ENCODE measurements around the gene SERPINA10.

DNA sequence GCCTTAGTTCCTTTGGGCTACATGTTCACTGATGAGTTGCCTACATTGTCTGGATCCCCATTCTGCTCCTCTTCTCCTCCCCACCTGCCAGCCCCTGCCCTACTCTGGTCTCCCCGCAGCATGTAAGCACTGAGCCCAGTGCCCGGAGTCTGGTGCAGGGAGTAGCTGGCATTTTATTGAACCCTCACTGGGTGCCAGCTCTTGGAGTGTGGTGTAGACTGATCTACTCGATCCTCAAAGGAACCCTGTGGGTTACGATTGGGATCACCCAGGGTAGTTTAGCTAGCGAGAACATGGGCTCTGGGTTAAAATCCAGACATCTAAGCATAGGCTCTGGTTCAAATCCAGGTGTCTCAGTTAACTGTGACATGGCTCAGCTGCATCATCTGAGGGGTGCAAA, 38.4 kb upstream of the SERPINA10 start:
- TF ChIP-seq SMC3 (IDR thresholded peaks at IDR 0.05; ENCODE audit: low read depth, low read length): no peak
- TF ChIP-seq CTCF (IDR thresholded peaks at IDR 0.05): no peak
- TF ChIP-seq NFIC (IDR thresholded peaks at IDR 0.05; ENCODE audit: borderline replicate concordance): no peak
- no peak for TF ChIP-seq USF1 (IDR thresholded peaks at IDR 0.05; ENCODE audit: borderline replicate concordance, low read depth)
- no peak for TF ChIP-seq USF2 (IDR thresholded peaks at IDR 0.05; ENCODE audit: borderline replicate concordance, low read depth, low read length)
- no peak for TF ChIP-seq YY1 (IDR thresholded peaks at IDR 0.05; ENCODE audit: low read depth)
- TF ChIP-seq REST (IDR thresholded peaks at IDR 0.05; ENCODE audit: low read depth, low read length): no peak
- TF ChIP-seq RAD21 (IDR thresholded peaks at IDR 0.05; ENCODE audit: low read length): no peak

Measured in SK-N-SH (cell line).